Endodermal cell (in vitro differentiated cells): ENCODE measurements around the gene OR3A1. TPM values are rescaled to one million over a fixed set of nuclear protein-coding genes. Genes with fewer than 3 reads are reported as not detected.
"Not testable (repeated sequence)": the region's sequence is repeated elsewhere in the genome, so short reads cannot be mapped to it uniquely, and the experiment has no call there.

ENCODE experiments used
- DNase-seq: peaks from one replicate; pipeline ENCODE4 v3.0.0-alpha.2; 2017
- H3K27ac ChIP-seq: 2 replicates; pipeline ENCODE4 v1.5.1; 2013; ENCODE audit warnings: mild to moderate bottlenecking, low read depth, low read length, moderate library complexity
- H3K27me3 ChIP-seq: 2 replicates; pipeline ENCODE4 v1.6.1; 2013; ENCODE audit warnings: mild to moderate bottlenecking, low read length, moderate library complexity; ENCODE audit not compliant: insufficient read depth, control insufficient read depth, poor library complexity, severe bottlenecking
- H3K36me3 ChIP-seq: 2 replicates; pipeline ENCODE4 v1.7.0; 2013; ENCODE audit warnings: mild to moderate bottlenecking, low read length, moderate library complexity; ENCODE audit not compliant: control insufficient read depth, insufficient read depth
- H3K4me1 ChIP-seq: one replicate; pipeline ENCODE4 v1.7.0; 2013; ENCODE audit warnings: low read length; ENCODE audit not compliant: control insufficient read depth, insufficient read depth
- H3K4me3 ChIP-seq: 2 replicates; pipeline ENCODE4 v1.5.1; 2013; ENCODE audit warnings: mild to moderate bottlenecking, low read length, moderate library complexity
- H3K9ac ChIP-seq: 2 replicates; pipeline ENCODE4 v1.6.1; 2013; ENCODE audit warnings: mild to moderate bottlenecking, low read length, moderate library complexity; ENCODE audit not compliant: poor library complexity, severe bottlenecking; ENCODE audit errors: extremely low read depth
- H3K9me3 ChIP-seq: 2 replicates; pipeline ENCODE4 v1.6.1; 2013; ENCODE audit warnings: mild to moderate bottlenecking, low read length, moderate library complexity; ENCODE audit not compliant: control insufficient read depth
- H3K27ac Mint-ChIP-seq: 2 replicates; pipeline ENCODE4 v1.8.0; 2020; ENCODE audit warnings: mixed read lengths
- H3K27me3 Mint-ChIP-seq: 2 replicates; pipeline ENCODE4 v1.8.0; 2021; ENCODE audit warnings: mild to moderate bottlenecking, mixed read lengths; ENCODE audit not compliant: insufficient read depth
- H3K36me3 Mint-ChIP-seq: 2 replicates; pipeline ENCODE4 v1.8.0; 2020; ENCODE audit warnings: low read depth, mixed read lengths
- H3K4me1 Mint-ChIP-seq: 2 replicates; pipeline ENCODE4 v1.8.0; 2020; ENCODE audit warnings: mixed read lengths
- H3K4me3 Mint-ChIP-seq: 2 replicates; pipeline ENCODE4 v1.8.0; 2020; ENCODE audit warnings: mild to moderate bottlenecking, moderate library complexity, mixed read lengths
- H3K9me3 Mint-ChIP-seq: 2 replicates; pipeline ENCODE4 v1.8.0; 2020; ENCODE audit warnings: mild to moderate bottlenecking, mixed read lengths
- WGBS, 2 experiments: methylation state at CpG; one replicate each; pipeline versions ENCODE4 v1.1.5 to v1.1.7; 2013; ENCODE audit warnings: missing lambda C conversion rate in 2 of 2, mixed read lengths in 1 of 2; ENCODE audit not compliant: insufficient coverage in 1 of 2, insufficient read length in 1 of 2; 5-methylcytosine and 5-hydroxymethylcytosine counted together
- total RNA-seq, 2 donors: library from RNA; stranded (reverse); fragmentation: NEBNext Ultra II Directional in 1 of 2; extraction: Animal tissue kit (Norgen Biotek cat#: 25700) in 1 of 2; gene quantifications; 2 replicates in 1 of 2; 3 replicates in 1 of 2; pipeline ENCODE4 v1.2.1, GENCODE V29; 2021

Gene OR3A1
- total RNA-seq, 2 donors from 2014 or later: not detected

- H3K9ac ChIP-seq, H3K27me3 ChIP-seq, H3K9me3 Mint-ChIP-seq, H3K36me3 Mint-ChIP-seq, H3K27ac ChIP-seq, H3K36me3 ChIP-seq, H3K4me1 ChIP-seq, DNase-seq, H3K4me3 ChIP-seq, H3K9me3 ChIP-seq, H3K27me3 Mint-ChIP-seq, H3K4me3 Mint-ChIP-seq, H3K4me1 Mint-ChIP-seq, H3K27ac Mint-ChIP-seq: not testable (repeated sequence)
- no CpG with 5 or more reads among the region's 1 CpG for WGBS, 2 experiments
Observed at GRCh38 chr17:3241044-3241443, 57.1 kb downstream of the OR3A1 start.

Other genes starting within 250 kb of the OR3A1 start
- not detected for gene OR1D5, start 234.8 kb downstream of the OR3A1 start, total RNA-seq
- gene OR1D2, start 193.9 kb downstream of the OR3A1 start, total RNA-seq: not detected
- gene OR1G1, start 170.8 kb downstream of the OR3A1 start, total RNA-seq: not detected
- gene OR1A2, start 100.8 kb downstream of the OR3A1 start, total RNA-seq: not detected
- gene OR1A1, start 90.7 kb downstream of the OR3A1 start, total RNA-seq: not detected
- gene OR3A2, start 87.9 kb upstream of the OR3A1 start, total RNA-seq: not detected
- not detected for gene OR1E1, start 100.0 kb upstream of the OR3A1 start, total RNA-seq
- gene OR3A3, start 113.0 kb upstream of the OR3A1 start, total RNA-seq: not detected
- gene OR1E2, start 135.5 kb upstream of the OR3A1 start, total RNA-seq: not detected
- not detected for gene SPATA22, start 173.5 kb upstream of the OR3A1 start, total RNA-seq
- not detected for gene ASPA, start 177.6 kb upstream of the OR3A1 start, total RNA-seq